ENCODE data around the gene MAP7D3.
"Not testable (repeated sequence)": the region's sequence is repeated elsewhere in the genome, so short reads cannot be mapped to it uniquely, and the experiment has no call there.

MAP7D3 gene

GRCh38 chrX:136183172-136183571, 68.0 kb downstream of the MAP7D3 start:
- TF ChIP-seq CTCF (IDR thresholded peaks at IDR 0.05; ENCODE audit: extremely low read depth, missing control alignments): no peak

GRCh38 chrX:136182414-136182813, 68.8 kb downstream of the MAP7D3 start:
- no peak for DNase-seq (ENCODE audit: low spot score)
- no peak for TF ChIP-seq CTCF (IDR thresholded peaks at IDR 0.05; ENCODE audit: extremely low read depth, missing control alignments)

More at GRCh38 chrX:136183172-136183571, 68.0 kb downstream of the MAP7D3 start:
- no peak for DNase-seq (ENCODE audit: low spot score)

- TF ChIP-seq CTCF (IDR thresholded peaks at IDR 0.05; ENCODE audit: extremely low read depth, missing control alignments): no peak
- no peak for DNase-seq (ENCODE audit: low spot score)
Measured at GRCh38 chrX:136179133-136179532, 72.1 kb downstream of the MAP7D3 start.

GRCh38 chrX:136176399-136176825, 74.8 kb downstream of the MAP7D3 start:
- TF ChIP-seq CTCF (IDR thresholded peaks at IDR 0.05; ENCODE audit: extremely low read depth, missing control alignments): no peak
- no peak for DNase-seq (ENCODE audit: low spot score)

GRCh38 chrX:136171420-136171819, 79.8 kb downstream of the MAP7D3 start:
- TF ChIP-seq CTCF (IDR thresholded peaks at IDR 0.05; ENCODE audit: extremely low read depth, missing control alignments): no peak
- DNase-seq (ENCODE audit: low spot score): no peak

- DNase-seq (ENCODE audit: low spot score): no peak
- TF ChIP-seq CTCF (IDR thresholded peaks at IDR 0.05; ENCODE audit: extremely low read depth, missing control alignments): no peak
Measured at GRCh38 chrX:136170139-136170800, 80.9 kb downstream of the MAP7D3 start.

GRCh38 chrX:136168929-136169735, 82.1 kb downstream of the MAP7D3 start:
- no peak for DNase-seq (ENCODE audit: low spot score)
- no peak for TF ChIP-seq CTCF (IDR thresholded peaks at IDR 0.05; ENCODE audit: extremely low read depth, missing control alignments)

- not testable (repeated sequence) for DNase-seq (ENCODE audit: low spot score)
Measured at GRCh38 chrX:136167989-136168388, 83.2 kb downstream of the MAP7D3 start.
